GM23338 (cell line): ENCODE measurements around the gene GPR22. TPM values are rescaled to one million over a fixed set of nuclear protein-coding genes. Genes with fewer than 3 reads are reported as not detected.

Experiments used
- ATAC-seq: fragments of 200-7000 bp; cut with Tn5 transposase; 3 replicates; pipeline ENCODE4 v1.9.1; 2020
- DNase-seq: peaks from one replicate; pipeline ENCODE4 v3.0.0-alpha.2; 2015; ENCODE audit warnings: low spot score
- H2AFZ ChIP-seq: fragments of 200-600 bp; sonication (generic); 2 replicates; pipeline ENCODE4 v1.8.0; 2016; ENCODE audit warnings: antibody characterized with exemption, mild to moderate bottlenecking, moderate library complexity
- H3F3A ChIP-seq: fragments of 200-600 bp; sonication (generic); replicated peaks from 2 replicates; pipeline ENCODE4 v1.8.0; 2017; ENCODE audit warnings: antibody characterized with exemption, mixed run types, low read depth
- H3K27ac ChIP-seq: fragments of 200-600 bp; sonication (generic); 2 replicates; pipeline ENCODE4 v1.6.1; 2016; ENCODE audit warnings: low read depth
- H3K27me3 ChIP-seq: fragments of 200-600 bp; sonication (generic); 2 replicates; pipeline ENCODE4 v1.8.0; 2016; ENCODE audit warnings: mild to moderate bottlenecking, mixed run types, moderate library complexity; ENCODE audit not compliant: insufficient read depth
- H3K36me3 ChIP-seq: fragments of 200-600 bp; sonication (generic); 2 replicates; pipeline ENCODE4 v1.8.0; 2016; ENCODE audit warnings: mild to moderate bottlenecking; ENCODE audit not compliant: insufficient read depth
- H3K4me1 ChIP-seq: fragments of 200-600 bp; sonication (generic); 2 replicates; pipeline ENCODE4 v1.8.0; 2016; ENCODE audit warnings: mild to moderate bottlenecking, moderate library complexity; ENCODE audit not compliant: insufficient read depth
- H3K4me2 ChIP-seq: fragments of 200-600 bp; sonication (generic); 2 replicates; pipeline ENCODE4 v1.7.1; 2017; ENCODE audit warnings: mixed run types
- H3K4me3 ChIP-seq: fragments of 200-600 bp; sonication (generic); 2 replicates; pipeline ENCODE4 v1.6.1; 2016; ENCODE audit warnings: mixed run types
- H3K79me2 ChIP-seq: fragments of 200-600 bp; sonication (generic); replicated peaks from 2 replicates; pipeline ENCODE4 v1.8.0; 2017; ENCODE audit warnings: mild to moderate bottlenecking; ENCODE audit not compliant: insufficient read depth
- H3K9me2 ChIP-seq: fragments of 200-600 bp; sonication (generic); 2 replicates; pipeline ENCODE4 v1.8.0; 2017; ENCODE audit not compliant: insufficient read depth
- H4K20me1 ChIP-seq: fragments of 200-600 bp; sonication (generic); replicated peaks from 2 replicates; pipeline ENCODE4 v1.8.0; 2017; ENCODE audit warnings: mild to moderate bottlenecking; ENCODE audit not compliant: insufficient read depth
- H3K27ac Mint-ChIP-seq: 2 replicates; pipeline ENCODE4 v1.8.0; 2020; ENCODE audit warnings: inconsistent platforms, mild to moderate bottlenecking, moderate library complexity, mixed read lengths
- H3K27me3 Mint-ChIP-seq: 3 replicates; pipeline ENCODE4 v1.8.0; 2022; ENCODE audit warnings: low read depth, mild to moderate bottlenecking, moderate library complexity, mixed read lengths, inconsistent platforms; ENCODE audit not compliant: insufficient read depth, poor library complexity
- H3K36me3 Mint-ChIP-seq: 3 replicates; pipeline ENCODE4 v1.8.0; 2021; ENCODE audit warnings: low read depth, mild to moderate bottlenecking, inconsistent platforms, moderate library complexity, mixed read lengths
- H3K4me1 Mint-ChIP-seq: 3 replicates; pipeline ENCODE4 v1.8.0; 2020; ENCODE audit warnings: mild to moderate bottlenecking, inconsistent platforms, mixed read lengths
- H3K4me3 Mint-ChIP-seq: 3 replicates; pipeline ENCODE4 v1.8.0; 2021; ENCODE audit warnings: moderate library complexity, mild to moderate bottlenecking, inconsistent platforms, mixed read lengths
- H3K9me3 Mint-ChIP-seq: 3 replicates; pipeline ENCODE4 v1.8.0; 2020; ENCODE audit warnings: moderate library complexity, mild to moderate bottlenecking, inconsistent platforms, mixed read lengths
- CREB1 ChIP-seq: fragments of 250-450 bp; sonication (Bioruptor Pico); IDR thresholded peaks from 2 replicates; pipeline ENCODE4 v1.5.0; 2020; ENCODE audit warnings: low read depth, mild to moderate bottlenecking, moderate library complexity
- EZH2 ChIP-seq: fragments of 200-600 bp; sonication (generic); IDR thresholded peaks from one replicate; pipeline ENCODE4 v1.8.0; 2017; ENCODE audit warnings: antibody characterized with exemption, mild to moderate bottlenecking, low read depth; ENCODE audit not compliant: unreplicated experiment
- EZH2phosphoT487 ChIP-seq: fragments of 200-600 bp; sonication (generic); IDR thresholded peaks from one replicate; pipeline ENCODE4 v1.8.1; 2018; ENCODE audit warnings: antibody characterized with exemption; ENCODE audit not compliant: unreplicated experiment
- JUNB ChIP-seq: IDR thresholded peaks from one replicate; pipeline ENCODE4 v1.6.1; 2016; ENCODE audit warnings: antibody characterized with exemption; ENCODE audit not compliant: unreplicated experiment
- NANOG ChIP-seq: IDR thresholded peaks from 2 replicates; pipeline ENCODE4 v1.6.1; 2016; ENCODE audit warnings: antibody characterized with exemption, borderline replicate concordance
- POLR2AphosphoS5 ChIP-seq: IDR thresholded peaks from 2 replicates; pipeline ENCODE4 v1.6.1; 2016; ENCODE audit warnings: antibody characterized with exemption, low read depth
- STAT1 ChIP-seq: IDR thresholded peaks from one replicate; pipeline ENCODE4 v1.6.1; 2016; ENCODE audit warnings: antibody characterized with exemption; ENCODE audit not compliant: unreplicated experiment
- polyA plus RNA-seq: library from polyadenylated mRNA; unstranded; fragments of >200 nt; fragmentation: Nextera tagmentation; extraction: Ambion mirVana; gene quantifications from 2 replicates; pipeline ENCODE4 v1.2.1, GENCODE V29; 2016
- total RNA-seq: library from RNA; depleted of rRNA; stranded (reverse); fragments of >200 nt; shearing (Covaris generic); gene quantifications from 2 replicates; pipeline ENCODE4 v1.2.3, GENCODE V29; 2014
- TF ChIP-seq, protein P1 (sequence below): IDR thresholded peaks from one replicate; pipeline ENCODE4 v1.6.1; 2018; ENCODE audit warnings: antibody characterized with exemption; ENCODE audit not compliant: unreplicated experiment
- TF ChIP-seq, protein P2 (sequence below): IDR thresholded peaks from 2 replicates; pipeline ENCODE4 v1.6.1; 2016; ENCODE audit warnings: antibody characterized with exemption

The GPR22 gene
- total and polyA plus RNA-seq, 2 experiments from 2014 or later = 3.4 TPM; not detected in 1

DNA sequence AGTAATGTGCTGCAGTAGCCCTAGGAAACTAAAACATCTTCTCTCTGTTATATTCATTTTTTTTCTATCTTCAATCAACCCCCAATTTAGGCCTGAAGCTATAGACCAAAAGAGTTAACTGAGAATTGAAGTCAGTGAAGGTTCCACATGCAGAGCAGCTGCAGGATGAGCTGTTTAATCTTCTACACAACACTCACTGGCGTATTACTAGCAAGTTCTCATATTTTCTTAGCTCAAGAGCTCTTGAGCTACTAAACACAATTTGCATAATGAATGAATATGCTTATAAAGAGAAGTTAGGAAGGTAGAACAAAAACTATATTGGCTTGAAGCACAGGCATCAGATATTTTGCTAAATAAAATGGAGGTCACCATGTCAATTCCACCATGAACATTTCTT lies 41.2 kb upstream of the GPR22 start (continued):
- TF ChIP-seq, protein P1, sequence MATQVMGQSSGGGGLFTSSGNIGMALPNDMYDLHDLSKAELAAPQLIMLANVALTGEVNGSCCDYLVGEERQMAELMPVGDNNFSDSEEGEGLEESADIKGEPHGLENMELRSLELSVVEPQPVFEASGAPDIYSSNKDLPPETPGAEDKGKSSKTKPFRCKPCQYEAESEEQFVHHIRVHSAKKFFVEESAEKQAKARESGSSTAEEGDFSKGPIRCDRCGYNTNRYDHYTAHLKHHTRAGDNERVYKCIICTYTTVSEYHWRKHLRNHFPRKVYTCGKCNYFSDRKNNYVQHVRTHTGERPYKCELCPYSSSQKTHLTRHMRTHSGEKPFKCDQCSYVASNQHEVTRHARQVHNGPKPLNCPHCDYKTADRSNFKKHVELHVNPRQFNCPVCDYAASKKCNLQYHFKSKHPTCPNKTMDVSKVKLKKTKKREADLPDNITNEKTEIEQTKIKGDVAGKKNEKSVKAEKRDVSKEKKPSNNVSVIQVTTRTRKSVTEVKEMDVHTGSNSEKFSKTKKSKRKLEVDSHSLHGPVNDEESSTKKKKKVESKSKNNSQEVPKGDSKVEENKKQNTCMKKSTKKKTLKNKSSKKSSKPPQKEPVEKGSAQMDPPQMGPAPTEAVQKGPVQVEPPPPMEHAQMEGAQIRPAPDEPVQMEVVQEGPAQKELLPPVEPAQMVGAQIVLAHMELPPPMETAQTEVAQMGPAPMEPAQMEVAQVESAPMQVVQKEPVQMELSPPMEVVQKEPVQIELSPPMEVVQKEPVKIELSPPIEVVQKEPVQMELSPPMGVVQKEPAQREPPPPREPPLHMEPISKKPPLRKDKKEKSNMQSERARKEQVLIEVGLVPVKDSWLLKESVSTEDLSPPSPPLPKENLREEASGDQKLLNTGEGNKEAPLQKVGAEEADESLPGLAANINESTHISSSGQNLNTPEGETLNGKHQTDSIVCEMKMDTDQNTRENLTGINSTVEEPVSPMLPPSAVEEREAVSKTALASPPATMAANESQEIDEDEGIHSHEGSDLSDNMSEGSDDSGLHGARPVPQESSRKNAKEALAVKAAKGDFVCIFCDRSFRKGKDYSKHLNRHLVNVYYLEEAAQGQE = no peak
- TF ChIP-seq, protein P2, sequence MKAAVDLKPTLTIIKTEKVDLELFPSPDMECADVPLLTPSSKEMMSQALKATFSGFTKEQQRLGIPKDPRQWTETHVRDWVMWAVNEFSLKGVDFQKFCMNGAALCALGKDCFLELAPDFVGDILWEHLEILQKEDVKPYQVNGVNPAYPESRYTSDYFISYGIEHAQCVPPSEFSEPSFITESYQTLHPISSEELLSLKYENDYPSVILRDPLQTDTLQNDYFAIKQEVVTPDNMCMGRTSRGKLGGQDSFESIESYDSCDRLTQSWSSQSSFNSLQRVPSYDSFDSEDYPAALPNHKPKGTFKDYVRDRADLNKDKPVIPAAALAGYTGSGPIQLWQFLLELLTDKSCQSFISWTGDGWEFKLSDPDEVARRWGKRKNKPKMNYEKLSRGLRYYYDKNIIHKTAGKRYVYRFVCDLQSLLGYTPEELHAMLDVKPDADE = no peak
- TF ChIP-seq NANOG (no peak), CREB1 (CRISPR knock-in tag) (no peak)

DNA sequence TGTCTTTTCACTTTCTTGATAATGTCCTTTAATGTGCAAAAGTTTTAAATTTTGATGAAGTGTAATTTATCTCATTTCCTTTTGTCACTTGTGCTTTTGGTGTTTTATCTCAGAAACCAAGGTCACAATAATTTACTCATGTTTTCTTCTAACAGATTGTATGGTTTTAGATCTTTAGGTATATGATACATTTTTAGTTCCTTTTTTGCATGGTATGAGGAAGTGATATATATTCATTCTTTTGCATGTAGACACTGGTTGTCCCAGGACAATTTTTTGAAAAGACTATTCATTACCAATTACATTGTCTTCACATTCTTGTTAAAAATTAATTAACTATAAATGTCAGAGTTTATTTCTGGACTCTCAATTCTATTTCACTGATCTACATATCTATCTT lies 39.8 kb upstream of the GPR22 start:
- no peaks in the 10 kb centered on the region for H4K20me1 ChIP-seq
- H3K36me3 ChIP-seq = no peaks in the 10 kb centered on the region
- H3K27me3 ChIP-seq = no peaks in the 10 kb centered on the region
- H3K27me3 Mint-ChIP-seq = no peaks in the 10 kb centered on the region
- no peak for DNase-seq
- no peaks in the 10 kb centered on the region for H3K4me1 ChIP-seq
- no peaks in the 10 kb centered on the region for H3F3A ChIP-seq
- no peak overlapping the region for H2AFZ ChIP-seq
- peaks cover 9% of the 10 kb centered on the region; the same call in 1 of the 2 replicates for H3K79me2 ChIP-seq
- no peak overlapping the region for H3K4me2 ChIP-seq
- no peak overlapping the region for H3K27ac ChIP-seq
- no peaks in the 10 kb centered on the region for H3K9me2 ChIP-seq
- H3K4me3 ChIP-seq = no peak overlapping the region
- no peaks in the 10 kb centered on the region for H3K4me1 Mint-ChIP-seq
- ATAC-seq = no peak
- H3K9me3 Mint-ChIP-seq = peaks cover 5% of the 10 kb centered on the region; the same call in 2 of the 3 replicates
- no peak for TF ChIP-seq JUNB
- TF ChIP-seq STAT1 = no peak
- TF ChIP-seq POLR2AphosphoS5 = no peak
- TF ChIP-seq EZH2phosphoT487 = no peak
- TF ChIP-seq EZH2 = no peak
- peaks cover 32% of the 10 kb centered on the region for H3K36me3 Mint-ChIP-seq
- no peak overlapping the region for H3K27ac Mint-ChIP-seq
- H3K4me3 Mint-ChIP-seq = no peak overlapping the region

DNA sequence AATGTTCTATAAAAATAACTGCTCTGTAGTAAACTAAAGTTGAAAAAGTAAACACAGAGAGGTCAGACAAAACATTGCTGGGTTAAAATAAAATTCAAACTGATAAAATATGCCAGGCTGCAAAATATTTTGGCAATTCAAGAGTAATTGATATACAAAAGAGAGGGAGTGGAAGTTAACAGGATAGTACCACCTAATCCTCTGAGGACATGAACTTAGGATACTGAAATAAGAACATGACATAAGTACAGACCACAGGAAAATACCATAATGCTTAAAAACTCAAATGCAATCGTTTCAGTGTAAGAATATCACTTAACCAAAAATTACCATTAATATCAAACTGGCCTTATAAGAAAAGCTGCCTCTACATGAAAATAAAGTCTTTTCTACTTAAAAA lies 37.6 kb upstream of the GPR22 start:
- no peaks in the 10 kb centered on the region for H3K36me3 ChIP-seq
- no peaks in the 10 kb centered on the region for H3K27me3 ChIP-seq
- H3K4me2 ChIP-seq = no peak overlapping the region
- Mint-ChIP-seq H3K36me3 (peaks cover 39% of the 10 kb centered on the region), H3K9me3 (peaks cover 5% of the 10 kb centered on the region; the same call in 2 of the 3 replicates), H3K27ac (no peak overlapping the region), H3K4me1 (no peaks in the 10 kb centered on the region), H3K27me3 (peaks cover 2% of the 10 kb centered on the region), H3K4me3 (no peak overlapping the region)
- H3K4me3 ChIP-seq = no peak overlapping the region
- H3K4me1 ChIP-seq = no peaks in the 10 kb centered on the region
- H3K27ac ChIP-seq = no peak overlapping the region
- no peaks in the 10 kb centered on the region for H4K20me1 ChIP-seq
- H3K79me2 ChIP-seq = peaks cover 9% of the 10 kb centered on the region; the same call in 1 of the 2 replicates
- ATAC-seq (no peak), DNase-seq (no peak)
- no peaks in the 10 kb centered on the region for H3F3A ChIP-seq
- H2AFZ ChIP-seq = no peak overlapping the region
- H3K9me2 ChIP-seq = no peaks in the 10 kb centered on the region
- TF ChIP-seq, protein P2 = no peak
